Chondrocyte (in vitro differentiated cells): Measurements from ENCODE around the gene CARS1. TPM values are rescaled to one million over a fixed set of nuclear protein-coding genes. Genes with fewer than 3 reads are reported as not detected.
A peak's percentile ranks its signal among the peaks of the same experiment; 100 is the strongest.

Experiments
- DNase-seq: peaks from one replicate; pipeline ENCODE4 v3.0.0; 2021; ENCODE audit warnings: mixed read lengths, low spot score
- H3K27ac Mint-ChIP-seq: one replicate; pipeline ENCODE4 v1.8.0; 2021; ENCODE audit warnings: mild to moderate bottlenecking, moderate library complexity, mixed read lengths; ENCODE audit not compliant: unreplicated experiment
- H3K27me3 Mint-ChIP-seq: 2 replicates; pipeline ENCODE4 v1.8.0; 2021; ENCODE audit warnings: low read depth, mixed read lengths
- H3K36me3 Mint-ChIP-seq: 2 replicates; pipeline ENCODE4 v1.8.0; 2021; ENCODE audit warnings: low read depth, mixed read lengths
- H3K4me1 Mint-ChIP-seq: 2 replicates; pipeline ENCODE4 v1.8.0; 2021; ENCODE audit warnings: low read depth, mild to moderate bottlenecking, mixed read lengths
- H3K4me3 Mint-ChIP-seq: one replicate; pipeline ENCODE4 v1.8.0; 2021; ENCODE audit warnings: mild to moderate bottlenecking, moderate library complexity, mixed read lengths; ENCODE audit not compliant: unreplicated experiment
- H3K9me3 Mint-ChIP-seq: 2 replicates; pipeline ENCODE4 v1.8.0; 2021; ENCODE audit warnings: low read depth, mixed read lengths
- CTCF ChIP-seq: fragments of 200-600 bp; sonication (generic); IDR thresholded peaks from 2 replicates; pipeline ENCODE4 v1.5.0; 2021; ENCODE audit warnings: antibody characterized with exemption, mild to moderate bottlenecking, moderate library complexity
- total RNA-seq: library from RNA; stranded (reverse); gene quantifications from 3 replicates; pipeline ENCODE4 v1.2.1, GENCODE V29; 2021

CARS1 gene
- total RNA-seq, 1 donor from 2014 or later: 106 TPM

GRCh38 chr11:2990617-2991451 lies 66.4 kb downstream of the CARS1 start:
- Mint-ChIP-seq H3K27ac (peak overlapping the region; percentile 98), H3K27me3 (no peaks in the 10 kb centered on the region), H3K9me3 (no peaks in the 10 kb centered on the region), H3K36me3 (peaks cover 4% of the 10 kb centered on the region), H3K4me3 (peak overlapping the region; percentile 96), H3K4me1 (peaks cover 40% of the 10 kb centered on the region)
- TF ChIP-seq CTCF: no peak
- no peak for DNase-seq

- TF ChIP-seq CTCF: no peak
- no peaks in the 10 kb centered on the region for H3K9me3 Mint-ChIP-seq
- DNase-seq: no peak
- H3K36me3 Mint-ChIP-seq: peaks cover 5% of the 10 kb centered on the region
- H3K4me3 Mint-ChIP-seq: peak overlapping the region; percentile 96
- H3K27me3 Mint-ChIP-seq: no peaks in the 10 kb centered on the region
- peak overlapping the region; percentile 98 for H3K27ac Mint-ChIP-seq
- peaks cover 42% of the 10 kb centered on the region for H3K4me1 Mint-ChIP-seq
These were observed 67.7 kb downstream of the CARS1 start for GRCh38 chr11:2989551-2989950.

GRCh38 chr11:2989006-2989405 lies 68.2 kb downstream of the CARS1 start:
- peak overlapping the region; percentile 96 for H3K4me3 Mint-ChIP-seq
- no peaks in the 10 kb centered on the region for H3K9me3 Mint-ChIP-seq
- no peak for DNase-seq
- peaks cover 45% of the 10 kb centered on the region for H3K4me1 Mint-ChIP-seq
- peaks cover 6% of the 10 kb centered on the region for H3K36me3 Mint-ChIP-seq
- H3K27ac Mint-ChIP-seq: peak overlapping the region; percentile 98
- H3K27me3 Mint-ChIP-seq: no peaks in the 10 kb centered on the region
- TF ChIP-seq CTCF: no peak

GRCh38 chr11:2987881-2988861 lies 69.1 kb downstream of the CARS1 start:
- Mint-ChIP-seq H3K9me3 (no peaks in the 10 kb centered on the region), H3K4me3 (peak overlapping the region; percentile 96), H3K4me1 (peaks cover 51% of the 10 kb centered on the region), H3K36me3 (peaks cover 6% of the 10 kb centered on the region), H3K27ac (peak overlapping the region; percentile 47), H3K27me3 (no peaks in the 10 kb centered on the region)
- no peak for DNase-seq
- TF ChIP-seq CTCF: no peak

GRCh38 chr11:2983908-2984307 lies 73.3 kb downstream of the CARS1 start:
- no peak for TF ChIP-seq CTCF
- Mint-ChIP-seq H3K9me3 (no peaks in the 10 kb centered on the region), H3K27ac (no peak overlapping the region), H3K36me3 (peaks cover 4% of the 10 kb centered on the region), H3K4me3 (no peak overlapping the region), H3K4me1 (peaks cover 34% of the 10 kb centered on the region), H3K27me3 (no peaks in the 10 kb centered on the region)
- no peak for DNase-seq
